GM12878 (cell line): ENCODE data around the gene SLC2A9. TPM values are rescaled to one million over a fixed set of nuclear protein-coding genes. Genes with fewer than 3 reads are reported as not detected.

Experiments used
- CBX5 ChIP-seq: sonication (generic); IDR thresholded peaks from 2 replicates; pipeline ENCODE4 v1.6.1; 2016; ENCODE audit warnings: low read depth, moderate library complexity, mild to moderate bottlenecking, inconsistent platforms
- EZH2 ChIP-seq: IDR thresholded peaks from 2 replicates; pipeline ENCODE4 v1.6.1; 2012; ENCODE audit warnings: low read depth, mild to moderate bottlenecking, control low read depth, inconsistent platforms, low read length, borderline replicate concordance; ENCODE audit not compliant: control insufficient read depth
- FOXK2 ChIP-seq: fragments of 450-650 bp; IDR thresholded peaks from 2 replicates; pipeline ENCODE4 v1.6.1; 2017; ENCODE audit warnings: mild to moderate bottlenecking, moderate library complexity
- HDGF ChIP-seq: fragments of 450-650 bp; IDR thresholded peaks from 2 replicates; pipeline ENCODE4 v1.6.1; 2016; ENCODE audit warnings: antibody characterized with exemption
- POLR2A ChIP-seq: IDR thresholded peaks from 2 replicates; pipeline ENCODE4 v1.6.1; 2011; ENCODE audit warnings: low read depth, mild to moderate bottlenecking, low read length
- polyA plus RNA-seq, 11 experiments: library from polyadenylated mRNA; depleted of rRNA in 4 of 11; unstranded in 6 of 11; stranded (reverse) in 5 of 11; fragments of >200 nt; fragmentation: Nextera tagmentation in 4 of 11; fragmentation: Illumina TruSeq in 1 of 11; extraction: Ambion mirVana in 4 of 11; extraction: Trizol in 1 of 11; gene quantifications; 1 replicate in 1 of 11; 2 replicates in 10 of 11; pipeline versions ENCODE4 v1.2.1 to v1.2.3, GENCODE V29; 2011 to 2016; ENCODE audit warnings: inconsistent platforms in 2 of 11, missing spikeins in 2 of 11, low read depth in 1 of 11
- total RNA-seq, 4 experiments: library from RNA; depleted of rRNA in 3 of 4; stranded (reverse); fragments of >200 nt in 3 of 4; fragmentation: Illumina TruSeq in 1 of 4; extraction: Trizol in 1 of 4; gene quantifications; 2 replicates each; pipeline versions ENCODE4 v1.2.1 to v1.2.3, GENCODE V29; 2013 to 2021
- TF ChIP-seq, protein P1 (sequence below): fragments of 450-650 bp; IDR thresholded peaks from 2 replicates; pipeline ENCODE4 v1.6.1; 2016; ENCODE audit warnings: mild to moderate bottlenecking, moderate library complexity, borderline replicate concordance
- TF ChIP-seq, protein P2 (sequence below): fragments of 450-650 bp; formaldehyde crosslinking; IDR thresholded peaks from 2 replicates; pipeline ENCODE4 v1.4.0; 2022; ENCODE audit warnings: mild to moderate bottlenecking, moderate library complexity
- TF ChIP-seq, protein P3 (sequence below): fragments of 450-650 bp; IDR thresholded peaks from 2 replicates; pipeline ENCODE4 v1.6.1; 2017; ENCODE audit warnings: mild to moderate bottlenecking, moderate library complexity
- TF ChIP-seq, protein P4 (sequence below): fragments of 450-650 bp; IDR thresholded peaks from 2 replicates; pipeline ENCODE4 v1.6.1; 2017; ENCODE audit warnings: mild to moderate bottlenecking, moderate library complexity

Gene SLC2A9
- total and polyA plus RNA-seq, 10 of the 15 experiments (the other 5 are each of a cell fraction or from before 2014, with no cell fraction given), result 0.28 to 2.8 (median 1.2) TPM

DNA sequence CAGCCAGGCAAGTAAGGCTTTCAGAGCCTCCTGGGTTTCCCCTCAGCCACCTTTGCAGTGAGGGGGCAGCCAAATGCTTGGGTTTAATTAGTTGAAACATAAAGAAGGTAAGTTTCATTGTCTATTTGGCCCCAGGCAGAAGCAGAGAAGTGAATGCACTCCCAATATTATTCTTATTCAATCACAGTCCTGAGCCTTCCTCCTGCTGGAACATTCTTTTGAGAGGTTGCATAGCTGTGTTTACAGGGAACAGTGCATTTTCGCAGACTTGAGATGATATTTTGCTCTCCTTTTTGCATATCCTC lies 13.9 kb downstream of the SLC2A9 start (continued):
- TF ChIP-seq, protein P1, sequence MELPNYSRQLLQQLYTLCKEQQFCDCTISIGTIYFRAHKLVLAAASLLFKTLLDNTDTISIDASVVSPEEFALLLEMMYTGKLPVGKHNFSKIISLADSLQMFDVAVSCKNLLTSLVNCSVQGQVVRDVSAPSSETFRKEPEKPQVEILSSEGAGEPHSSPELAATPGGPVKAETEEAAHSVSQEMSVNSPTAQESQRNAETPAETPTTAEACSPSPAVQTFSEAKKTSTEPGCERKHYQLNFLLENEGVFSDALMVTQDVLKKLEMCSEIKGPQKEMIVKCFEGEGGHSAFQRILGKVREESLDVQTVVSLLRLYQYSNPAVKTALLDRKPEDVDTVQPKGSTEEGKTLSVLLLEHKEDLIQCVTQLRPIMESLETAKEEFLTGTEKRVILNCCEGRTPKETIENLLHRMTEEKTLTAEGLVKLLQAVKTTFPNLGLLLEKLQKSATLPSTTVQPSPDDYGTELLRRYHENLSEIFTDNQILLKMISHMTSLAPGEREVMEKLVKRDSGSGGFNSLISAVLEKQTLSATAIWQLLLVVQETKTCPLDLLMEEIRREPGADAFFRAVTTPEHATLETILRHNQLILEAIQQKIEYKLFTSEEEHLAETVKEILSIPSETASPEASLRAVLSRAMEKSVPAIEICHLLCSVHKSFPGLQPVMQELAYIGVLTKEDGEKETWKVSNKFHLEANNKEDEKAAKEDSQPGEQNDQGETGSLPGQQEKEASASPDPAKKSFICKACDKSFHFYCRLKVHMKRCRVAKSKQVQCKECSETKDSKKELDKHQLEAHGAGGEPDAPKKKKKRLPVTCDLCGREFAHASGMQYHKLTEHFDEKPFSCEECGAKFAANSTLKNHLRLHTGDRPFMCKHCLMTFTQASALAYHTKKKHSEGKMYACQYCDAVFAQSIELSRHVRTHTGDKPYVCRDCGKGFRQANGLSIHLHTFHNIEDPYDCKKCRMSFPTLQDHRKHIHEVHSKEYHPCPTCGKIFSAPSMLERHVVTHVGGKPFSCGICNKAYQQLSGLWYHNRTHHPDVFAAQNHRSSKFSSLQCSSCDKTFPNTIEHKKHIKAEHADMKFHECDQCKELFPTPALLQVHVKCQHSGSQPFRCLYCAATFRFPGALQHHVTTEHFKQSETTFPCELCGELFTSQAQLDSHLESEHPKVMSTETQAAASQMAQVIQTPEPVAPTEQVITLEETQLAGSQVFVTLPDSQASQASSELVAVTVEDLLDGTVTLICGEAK, result no peak
- no peak for TF ChIP-seq FOXK2
- TF ChIP-seq HDGF, result no peak
- 0 out of 2 replicates have a peak, but pooled peaks have one; percentile 58 for TF ChIP-seq CBX5
- no peak for TF ChIP-seq EZH2
- TF ChIP-seq, protein P2, sequence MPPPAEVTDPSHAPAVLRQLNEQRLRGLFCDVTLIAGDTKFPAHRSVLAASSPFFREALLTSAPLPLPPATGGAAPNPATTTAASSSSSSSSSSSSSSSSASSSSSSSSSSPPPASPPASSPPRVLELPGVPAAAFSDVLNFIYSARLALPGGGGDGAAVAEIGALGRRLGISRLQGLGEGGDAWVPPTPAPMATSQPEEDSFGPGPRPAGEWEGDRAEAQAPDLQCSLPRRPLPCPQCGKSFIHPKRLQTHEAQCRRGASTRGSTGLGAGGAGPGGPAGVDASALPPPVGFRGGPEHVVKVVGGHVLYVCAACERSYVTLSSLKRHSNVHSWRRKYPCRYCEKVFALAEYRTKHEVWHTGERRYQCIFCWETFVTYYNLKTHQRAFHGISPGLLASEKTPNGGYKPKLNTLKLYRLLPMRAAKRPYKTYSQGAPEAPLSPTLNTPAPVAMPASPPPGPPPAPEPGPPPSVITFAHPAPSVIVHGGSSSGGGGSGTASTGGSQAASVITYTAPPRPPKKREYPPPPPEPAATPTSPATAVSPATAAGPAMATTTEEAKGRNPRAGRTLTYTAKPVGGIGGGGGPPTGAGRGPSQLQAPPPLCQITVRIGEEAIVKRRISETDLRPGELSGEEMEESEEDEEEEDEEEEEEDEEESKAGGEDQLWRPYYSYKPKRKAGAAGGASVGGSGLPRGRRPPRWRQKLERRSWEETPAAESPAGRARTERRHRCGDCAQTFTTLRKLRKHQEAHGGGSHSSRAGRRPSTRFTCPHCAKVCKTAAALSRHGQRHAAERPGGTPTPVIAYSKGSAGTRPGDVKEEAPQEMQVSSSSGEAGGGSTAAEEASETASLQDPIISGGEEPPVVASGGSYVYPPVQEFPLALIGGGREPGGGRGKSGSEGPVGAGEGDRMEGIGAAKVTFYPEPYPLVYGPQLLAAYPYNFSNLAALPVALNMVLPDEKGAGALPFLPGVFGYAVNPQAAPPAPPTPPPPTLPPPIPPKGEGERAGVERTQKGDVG (CRISPR knock-in tag), result no peak
- TF ChIP-seq, protein P3, sequence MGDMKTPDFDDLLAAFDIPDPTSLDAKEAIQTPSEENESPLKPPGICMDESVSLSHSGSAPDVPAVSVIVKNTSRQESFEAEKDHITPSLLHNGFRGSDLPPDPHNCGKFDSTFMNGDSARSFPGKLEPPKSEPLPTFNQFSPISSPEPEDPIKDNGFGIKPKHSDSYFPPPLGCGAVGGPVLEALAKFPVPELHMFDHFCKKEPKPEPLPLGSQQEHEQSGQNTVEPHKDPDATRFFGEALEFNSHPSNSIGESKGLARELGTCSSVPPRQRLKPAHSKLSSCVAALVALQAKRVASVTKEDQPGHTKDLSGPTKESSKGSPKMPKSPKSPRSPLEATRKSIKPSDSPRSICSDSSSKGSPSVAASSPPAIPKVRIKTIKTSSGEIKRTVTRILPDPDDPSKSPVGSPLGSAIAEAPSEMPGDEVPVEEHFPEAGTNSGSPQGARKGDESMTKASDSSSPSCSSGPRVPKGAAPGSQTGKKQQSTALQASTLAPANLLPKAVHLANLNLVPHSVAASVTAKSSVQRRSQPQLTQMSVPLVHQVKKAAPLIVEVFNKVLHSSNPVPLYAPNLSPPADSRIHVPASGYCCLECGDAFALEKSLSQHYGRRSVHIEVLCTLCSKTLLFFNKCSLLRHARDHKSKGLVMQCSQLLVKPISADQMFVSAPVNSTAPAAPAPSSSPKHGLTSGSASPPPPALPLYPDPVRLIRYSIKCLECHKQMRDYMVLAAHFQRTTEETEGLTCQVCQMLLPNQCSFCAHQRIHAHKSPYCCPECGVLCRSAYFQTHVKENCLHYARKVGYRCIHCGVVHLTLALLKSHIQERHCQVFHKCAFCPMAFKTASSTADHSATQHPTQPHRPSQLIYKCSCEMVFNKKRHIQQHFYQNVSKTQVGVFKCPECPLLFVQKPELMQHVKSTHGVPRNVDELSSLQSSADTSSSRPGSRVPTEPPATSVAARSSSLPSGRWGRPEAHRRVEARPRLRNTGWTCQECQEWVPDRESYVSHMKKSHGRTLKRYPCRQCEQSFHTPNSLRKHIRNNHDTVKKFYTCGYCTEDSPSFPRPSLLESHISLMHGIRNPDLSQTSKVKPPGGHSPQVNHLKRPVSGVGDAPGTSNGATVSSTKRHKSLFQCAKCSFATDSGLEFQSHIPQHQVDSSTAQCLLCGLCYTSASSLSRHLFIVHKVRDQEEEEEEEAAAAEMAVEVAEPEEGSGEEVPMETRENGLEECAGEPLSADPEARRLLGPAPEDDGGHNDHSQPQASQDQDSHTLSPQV, result no peak
- TF ChIP-seq, protein P4, sequence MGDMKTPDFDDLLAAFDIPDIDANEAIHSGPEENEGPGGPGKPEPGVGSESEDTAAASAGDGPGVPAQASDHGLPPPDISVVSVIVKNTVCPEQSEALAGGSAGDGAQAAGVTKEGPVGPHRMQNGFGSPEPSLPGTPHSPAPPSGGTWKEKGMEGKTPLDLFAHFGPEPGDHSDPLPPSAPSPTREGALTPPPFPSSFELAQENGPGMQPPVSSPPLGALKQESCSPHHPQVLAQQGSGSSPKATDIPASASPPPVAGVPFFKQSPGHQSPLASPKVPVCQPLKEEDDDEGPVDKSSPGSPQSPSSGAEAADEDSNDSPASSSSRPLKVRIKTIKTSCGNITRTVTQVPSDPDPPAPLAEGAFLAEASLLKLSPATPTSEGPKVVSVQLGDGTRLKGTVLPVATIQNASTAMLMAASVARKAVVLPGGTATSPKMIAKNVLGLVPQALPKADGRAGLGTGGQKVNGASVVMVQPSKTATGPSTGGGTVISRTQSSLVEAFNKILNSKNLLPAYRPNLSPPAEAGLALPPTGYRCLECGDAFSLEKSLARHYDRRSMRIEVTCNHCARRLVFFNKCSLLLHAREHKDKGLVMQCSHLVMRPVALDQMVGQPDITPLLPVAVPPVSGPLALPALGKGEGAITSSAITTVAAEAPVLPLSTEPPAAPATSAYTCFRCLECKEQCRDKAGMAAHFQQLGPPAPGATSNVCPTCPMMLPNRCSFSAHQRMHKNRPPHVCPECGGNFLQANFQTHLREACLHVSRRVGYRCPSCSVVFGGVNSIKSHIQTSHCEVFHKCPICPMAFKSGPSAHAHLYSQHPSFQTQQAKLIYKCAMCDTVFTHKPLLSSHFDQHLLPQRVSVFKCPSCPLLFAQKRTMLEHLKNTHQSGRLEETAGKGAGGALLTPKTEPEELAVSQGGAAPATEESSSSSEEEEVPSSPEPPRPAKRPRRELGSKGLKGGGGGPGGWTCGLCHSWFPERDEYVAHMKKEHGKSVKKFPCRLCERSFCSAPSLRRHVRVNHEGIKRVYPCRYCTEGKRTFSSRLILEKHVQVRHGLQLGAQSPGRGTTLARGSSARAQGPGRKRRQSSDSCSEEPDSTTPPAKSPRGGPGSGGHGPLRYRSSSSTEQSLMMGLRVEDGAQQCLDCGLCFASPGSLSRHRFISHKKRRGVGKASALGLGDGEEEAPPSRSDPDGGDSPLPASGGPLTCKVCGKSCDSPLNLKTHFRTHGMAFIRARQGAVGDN, result no peak
- TF ChIP-seq POLR2A, result no peak
